Cardiac septum (tissue), 1 donor: ENCODE data around the gene GLIS1. TPM values are rescaled to one million over a fixed set of nuclear protein-coding genes. Genes with fewer than 3 reads are reported as not detected.
"Not testable (repeated sequence)": the region's sequence is repeated elsewhere in the genome, so short reads cannot be mapped to it uniquely, and the experiment has no call there.

Experiments
- DNase-seq: peaks from one replicate; pipeline ENCODE4 v3.0.0-alpha.2; 2020; ENCODE audit warnings: low spot score
- intact Hi-C: fragments of 100-400 bp; cut with DNase I; formaldehyde crosslinking; loops from one replicate; pipeline ENCODE4 v1.14.0; 2022
- total RNA-seq: library from RNA; stranded (reverse); fragmentation: NEBNext Ultra II Directional; extraction: Animal tissue kit (Norgen Biotek cat#: 25700); gene quantifications from one replicate; pipeline ENCODE4 v1.2.1, GENCODE V29; 2021
- donor health status: DM: no; HTN: no; CAD: no.

The GLIS1 gene
- total RNA-seq, 1 donor from 2014 or later: 0.30 TPM

DNA sequence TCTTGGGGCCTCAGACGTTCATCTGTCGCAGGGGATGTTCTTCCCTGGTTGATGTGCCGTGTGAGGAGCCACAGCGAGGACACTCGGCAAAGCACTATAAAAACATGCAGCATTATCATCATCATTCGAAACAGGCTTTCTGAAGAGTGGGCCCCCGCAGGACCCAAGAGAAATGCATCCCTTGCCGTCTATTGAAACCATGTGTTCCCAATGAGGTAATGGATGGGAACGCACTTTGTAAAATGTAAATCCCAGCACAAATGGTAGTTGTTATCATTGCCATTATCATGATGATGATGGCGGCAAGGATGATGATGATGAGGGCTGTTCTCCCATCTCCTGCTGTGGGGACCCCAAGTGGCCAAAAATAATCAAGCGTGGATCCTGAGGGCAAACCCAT is 76.8 kb downstream of the GLIS1 start:
- no peak for DNase-seq
- intact Hi-C loops: no loop called here

DNA sequence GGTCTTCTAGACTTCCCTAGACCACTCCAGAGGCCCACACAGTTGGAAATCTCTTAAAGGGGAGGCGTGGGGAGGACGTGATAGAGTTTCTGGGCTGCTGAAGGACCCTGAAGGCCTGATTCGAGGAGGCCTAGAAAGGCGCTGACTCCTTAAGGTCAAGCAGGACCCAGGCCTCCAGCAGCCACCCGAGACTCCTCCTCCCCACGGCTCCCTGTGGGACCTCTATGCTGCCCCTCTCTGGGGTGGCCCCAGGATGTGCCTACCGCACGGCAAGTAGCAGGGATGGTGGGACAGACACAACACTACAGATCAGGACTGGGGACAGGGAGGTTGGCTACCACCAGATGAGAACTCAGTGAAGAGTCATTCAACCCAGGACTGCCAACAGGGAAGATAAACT is 77.5 kb downstream of the GLIS1 start:
- no peak for DNase-seq
- intact Hi-C loops: no loop called here

DNA sequence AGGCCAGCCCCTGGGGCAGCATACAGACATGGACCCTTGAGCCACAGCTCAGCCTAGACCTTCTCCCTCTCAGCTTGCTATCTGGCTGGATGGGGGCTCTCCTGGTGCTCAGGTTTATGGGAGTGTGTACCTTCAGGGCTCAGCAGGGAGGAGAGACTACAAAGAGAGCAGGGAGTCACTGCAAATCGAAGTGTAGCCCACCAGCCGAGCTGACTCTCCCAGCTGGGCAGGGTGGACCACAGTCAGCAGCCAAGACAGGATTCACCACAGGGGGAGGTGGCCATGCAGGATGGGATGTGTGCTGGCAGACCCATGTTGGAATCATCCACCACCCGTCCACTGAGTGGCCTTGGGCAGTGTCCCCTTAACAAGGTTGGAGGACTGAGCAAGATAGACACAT is 78.3 kb downstream of the GLIS1 start:
- intact Hi-C loops: no loop called here
- peak; percentile 62 for DNase-seq

DNA sequence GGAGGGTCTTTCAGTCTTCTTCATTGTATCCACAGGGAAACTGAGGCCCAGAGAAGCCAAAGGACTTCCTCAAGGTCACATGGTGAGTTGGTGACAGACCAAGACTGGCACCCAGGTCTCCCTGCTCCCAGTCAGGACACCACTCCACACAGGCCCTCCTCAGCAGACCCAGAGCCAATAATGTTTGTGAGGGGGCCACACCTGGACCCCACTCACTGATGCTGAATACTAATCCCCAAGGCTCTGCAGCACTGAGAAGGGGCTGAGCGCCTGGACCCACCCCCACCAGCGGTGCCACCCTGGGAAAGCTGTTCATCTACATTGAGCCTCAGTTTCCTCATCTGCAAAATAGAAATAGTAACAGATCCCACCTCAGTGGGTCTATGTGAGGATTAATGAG is 79.5 kb downstream of the GLIS1 start:
- DNase-seq: no peak
- intact Hi-C loops: no loop called here

DNA sequence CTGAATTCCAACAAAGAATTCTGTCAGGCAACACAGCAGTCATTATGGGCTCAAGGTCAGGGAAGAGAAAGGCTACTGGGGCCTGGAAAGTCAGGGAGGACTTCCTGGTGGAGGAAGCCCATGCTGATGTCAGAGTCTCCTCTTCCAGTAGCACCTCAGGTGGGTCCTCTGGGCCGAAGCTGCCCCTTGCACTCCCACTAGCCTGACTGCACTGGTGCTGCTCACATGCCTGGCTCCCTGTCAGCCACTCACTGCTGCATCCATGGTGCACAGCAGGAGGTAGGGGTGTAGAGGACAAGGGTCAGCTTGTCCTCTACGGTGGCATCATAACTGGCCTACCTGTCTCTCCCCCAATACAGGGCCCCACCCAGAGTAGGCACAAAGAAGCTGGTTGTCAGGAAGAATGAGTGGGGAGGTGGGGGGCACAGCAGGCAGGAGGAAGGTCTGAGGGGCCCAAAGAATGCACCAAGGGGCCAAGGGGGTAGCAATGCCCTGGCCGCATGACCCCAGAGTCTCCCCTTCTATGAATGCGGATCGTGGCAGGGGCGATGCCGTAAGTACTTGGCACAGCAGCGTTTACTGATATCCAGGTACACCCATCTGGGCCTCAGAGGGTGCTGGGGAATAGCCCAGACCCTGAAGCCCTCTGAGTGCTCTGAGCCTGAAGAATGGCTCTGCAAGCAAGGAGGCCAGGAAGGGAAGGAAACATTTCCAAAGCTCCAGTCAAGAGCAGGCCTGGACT is 80.3 kb downstream of the GLIS1 start:
- DNase-seq: peak; percentile 44
- intact Hi-C loops: no loop called here

DNA sequence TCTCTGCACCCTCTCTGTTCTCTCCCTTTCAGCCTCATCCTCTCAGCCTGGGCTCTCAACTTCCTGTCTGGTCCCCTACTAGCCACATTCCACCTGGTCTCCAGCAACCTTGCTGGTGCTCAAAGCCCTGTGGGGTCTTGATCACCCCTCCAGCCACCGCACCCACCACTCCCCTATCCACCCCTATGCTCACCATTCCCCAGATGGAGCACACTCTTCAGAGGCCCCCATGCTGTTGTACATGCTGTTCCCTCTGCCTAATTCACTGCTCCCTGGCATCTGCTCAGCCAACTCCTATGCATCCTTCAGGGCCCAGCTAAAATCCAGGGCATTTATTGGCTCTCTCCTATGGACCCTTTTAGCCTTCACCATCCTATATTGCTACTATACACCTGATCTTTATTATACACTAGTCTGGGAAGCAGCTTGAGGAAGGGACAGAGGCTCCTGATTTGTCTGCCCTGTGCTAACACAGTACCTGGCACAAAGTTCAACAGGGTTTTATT is 81.0 kb downstream of the GLIS1 start:
- intact Hi-C loops: no loop called here

DNA sequence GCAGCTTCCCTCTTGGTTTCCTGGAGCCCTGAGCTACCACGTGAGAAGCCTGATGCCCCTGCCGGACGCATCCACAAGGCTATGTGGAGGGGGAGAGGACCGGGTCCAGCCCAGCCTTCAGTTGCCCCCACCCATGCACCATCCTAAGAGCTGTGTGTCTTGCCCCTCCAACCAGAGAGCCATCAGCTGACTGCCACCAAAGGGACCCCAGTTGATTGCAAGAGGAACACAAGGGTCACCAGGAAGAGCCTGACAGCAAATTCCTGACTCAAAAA is 81.5 kb downstream of the GLIS1 start:
- DNase-seq: peak; percentile 17
- intact Hi-C loops: no loop called here

More for the DNA sequence above, 81.0 kb downstream of the GLIS1 start:
- DNase-seq: peak; percentile 39

DNA sequence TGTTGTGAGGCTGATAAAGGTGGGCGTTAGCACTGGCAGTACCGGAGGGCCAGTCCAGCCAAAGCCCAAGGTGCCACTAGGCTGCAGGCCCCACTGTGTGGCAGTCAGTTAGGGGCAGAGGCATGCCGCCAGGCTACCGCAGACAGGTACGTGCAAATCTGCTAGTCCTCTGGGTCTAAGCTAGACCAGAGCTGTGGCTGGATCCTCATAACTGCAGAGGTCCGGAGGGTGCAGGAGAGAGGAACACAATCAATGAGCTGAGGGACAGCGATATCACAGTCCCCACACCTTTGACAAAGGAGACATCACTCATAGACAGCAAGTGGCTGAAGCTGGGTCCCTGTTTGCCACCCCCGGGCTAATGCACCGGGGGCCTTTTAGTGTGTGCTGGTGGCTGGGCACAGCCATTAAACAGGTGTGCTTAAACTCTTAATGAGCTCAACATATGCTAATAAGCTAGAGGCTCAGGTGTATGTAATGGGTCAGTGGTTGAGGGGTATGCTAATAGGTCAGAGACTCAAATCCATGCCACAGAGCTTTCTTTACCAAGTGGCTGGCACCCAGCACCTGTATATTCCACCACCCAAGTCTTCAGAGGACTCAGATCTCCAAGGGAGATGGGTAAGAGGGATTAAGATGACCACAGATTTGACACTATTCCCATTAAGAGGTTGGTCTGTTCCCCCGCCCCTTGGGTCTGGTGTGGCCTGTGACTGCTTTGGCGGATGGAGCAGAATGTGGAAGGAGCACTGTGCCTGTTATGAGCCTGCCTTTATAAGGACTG is 82.0 kb downstream of the GLIS1 start:
- intact Hi-C loops: no loop called here
- peak; percentile 53 for DNase-seq

DNA sequence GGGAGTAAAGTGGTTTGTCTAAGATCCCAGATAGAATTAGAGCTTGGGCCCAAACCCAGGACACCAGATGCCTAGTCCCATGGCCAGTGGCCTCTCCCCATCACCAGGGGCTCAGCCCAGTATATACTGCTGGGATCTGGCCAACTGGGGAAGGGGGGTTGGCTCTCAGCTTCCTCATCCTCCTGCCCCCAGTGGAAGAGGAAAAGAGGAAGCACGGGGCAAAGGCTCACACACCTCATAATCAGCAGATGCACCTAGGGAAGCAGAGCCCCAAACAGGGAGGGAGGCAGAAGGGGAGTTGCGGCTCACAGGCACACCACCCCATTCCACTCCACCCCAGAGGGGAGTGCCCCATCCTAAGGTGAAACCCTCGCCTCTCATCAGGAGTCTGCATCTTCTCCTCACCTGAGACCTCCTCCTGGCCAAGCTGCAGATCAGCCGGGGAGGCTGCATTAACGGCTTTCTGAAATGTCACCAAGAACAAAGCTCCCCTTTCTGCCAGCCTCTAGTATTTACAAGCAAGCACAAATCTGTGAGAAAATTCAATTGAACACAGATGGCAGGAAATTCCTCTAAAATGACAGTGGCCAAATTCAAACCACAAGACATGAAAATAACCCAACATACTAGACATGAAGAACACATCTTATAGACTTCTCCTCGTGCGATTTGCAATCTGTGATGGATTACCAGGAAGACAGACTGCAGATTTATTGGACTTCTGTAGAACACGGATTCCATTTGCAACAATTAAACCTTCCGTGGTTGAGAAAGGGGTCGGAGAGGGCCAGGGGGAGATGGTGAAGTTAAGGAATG is 82.8 kb downstream of the GLIS1 start:
- peak; percentile 62 for DNase-seq
- intact Hi-C loops: no loop called here

DNA sequence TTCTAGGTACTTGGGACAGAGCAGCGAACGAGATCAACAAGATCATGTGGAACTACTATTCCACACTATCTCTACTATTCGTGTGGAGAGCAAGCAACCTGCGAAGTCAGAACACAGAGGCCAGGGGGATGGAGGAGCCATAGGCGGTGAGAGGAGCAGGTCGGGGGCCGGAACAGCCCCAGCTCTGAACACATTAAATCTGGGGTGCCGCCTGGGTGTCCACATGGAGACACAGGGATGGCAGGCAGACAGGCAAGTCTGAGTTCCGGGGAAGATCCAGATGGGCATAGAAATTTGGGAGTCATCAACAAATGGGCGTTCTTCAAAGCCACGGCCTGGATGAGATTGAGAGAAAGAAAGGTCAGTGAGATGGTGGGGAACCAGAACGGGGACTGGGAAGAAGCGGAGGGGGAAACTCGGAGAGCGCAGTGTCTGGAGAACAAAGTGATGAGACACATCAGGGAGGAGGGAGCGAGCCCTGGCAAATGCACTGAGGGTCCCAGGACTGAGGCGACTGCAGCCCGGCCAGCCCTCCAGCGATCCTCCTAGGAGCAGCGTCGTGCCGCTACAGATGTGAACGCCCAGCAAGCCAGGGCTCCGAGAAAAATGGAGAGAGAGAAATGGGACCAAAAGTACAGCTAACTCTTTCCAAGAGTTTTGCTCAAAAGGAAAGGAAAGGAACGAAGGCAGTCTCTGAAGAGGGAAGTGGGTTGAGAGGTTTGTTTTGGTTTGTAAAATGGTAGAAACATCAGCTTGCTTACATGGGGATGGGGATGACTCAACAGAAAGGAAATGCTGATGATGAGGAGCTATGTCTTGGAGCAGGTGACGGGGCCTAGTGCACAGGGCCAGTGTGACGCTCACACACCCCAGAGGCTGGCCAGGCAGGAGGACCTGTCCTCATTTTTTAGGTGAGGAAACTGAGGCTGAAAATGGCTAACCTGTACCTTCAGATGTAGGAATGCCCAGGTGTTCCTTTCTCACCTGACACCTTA is 84.5 kb downstream of the GLIS1 start:
- intact Hi-C loops: no loop called here
- peak; percentile 53 for DNase-seq

DNA sequence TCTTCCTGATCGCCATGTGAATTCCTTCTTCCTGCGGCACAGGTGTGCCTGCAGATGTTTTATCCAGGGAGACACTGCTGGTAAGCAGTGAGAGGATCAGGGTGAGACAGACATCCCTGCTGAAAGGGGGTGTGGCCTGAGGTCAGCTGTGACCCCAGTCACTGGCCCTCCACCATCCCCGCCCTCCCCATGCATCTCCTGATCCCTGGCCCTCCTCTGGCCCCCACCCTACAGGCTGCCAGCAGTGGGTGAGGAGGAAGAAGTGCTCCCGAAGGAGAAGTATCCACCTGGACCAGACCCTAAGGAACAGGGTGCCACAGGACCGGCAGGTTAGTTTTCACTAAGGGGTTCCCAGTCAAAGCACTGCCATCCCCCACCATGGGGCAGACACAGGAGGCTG is 85.3 kb downstream of the GLIS1 start:
- DNase-seq: peak; percentile 60
- intact Hi-C loops: no loop called here

DNA sequence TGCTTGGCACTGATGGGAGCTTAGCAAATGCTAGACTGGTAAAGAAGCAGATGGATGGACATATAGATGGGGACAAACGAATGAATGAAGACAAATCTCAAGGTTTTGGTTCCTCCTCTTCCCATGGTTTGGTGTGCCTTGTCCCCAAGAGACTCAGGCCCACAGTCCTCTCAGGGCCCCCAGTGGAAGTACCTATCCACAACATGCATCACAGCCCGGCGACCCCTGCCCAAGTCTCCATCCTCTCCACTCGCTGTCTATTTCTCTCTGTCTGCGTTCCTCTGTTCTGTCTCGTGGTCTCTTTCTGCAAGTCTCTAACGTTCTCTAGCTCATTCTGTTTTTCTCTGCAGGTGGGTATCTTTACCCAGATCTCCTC is 85.8 kb downstream of the GLIS1 start:
- DNase-seq: peak; percentile 61
- intact Hi-C loops: no loop called here

DNA sequence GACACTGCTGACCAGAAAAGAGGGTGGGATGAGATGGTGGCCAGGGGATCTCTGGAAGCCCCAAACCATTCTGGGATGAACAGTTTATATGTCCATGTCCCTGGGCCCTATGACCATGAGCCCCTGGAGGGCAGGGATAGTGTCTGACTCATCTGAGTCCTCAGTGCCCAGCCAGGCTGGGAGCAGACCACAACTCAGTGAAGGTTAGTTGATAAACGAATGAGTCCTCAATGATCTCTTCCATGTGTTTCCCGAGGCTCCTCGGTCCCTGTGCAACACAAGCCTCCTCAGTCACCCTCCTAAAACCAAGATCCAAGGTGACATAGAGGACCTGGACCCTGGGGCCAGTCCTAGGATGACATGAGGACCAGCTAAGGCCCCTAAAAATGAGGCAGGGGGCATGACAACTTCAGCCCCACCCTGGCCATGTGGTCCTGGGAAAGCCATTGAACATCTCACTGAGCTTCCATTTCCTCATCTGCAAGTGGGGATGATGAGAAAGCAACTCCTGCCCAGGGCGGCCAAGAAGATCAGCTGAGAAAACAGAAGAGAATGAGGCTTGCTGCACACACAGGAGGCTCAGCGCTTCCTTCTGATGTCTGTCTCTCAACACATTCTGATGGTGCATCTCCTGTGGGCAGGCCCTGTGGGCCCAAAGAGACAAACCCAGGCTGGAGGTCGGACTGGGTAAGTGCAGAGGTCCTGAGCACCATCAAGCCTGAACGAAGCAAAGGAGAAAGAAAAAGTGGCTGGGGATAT is 86.3 kb downstream of the GLIS1 start:
- DNase-seq: peak; percentile 63
- intact Hi-C loops: no loop called here

DNA sequence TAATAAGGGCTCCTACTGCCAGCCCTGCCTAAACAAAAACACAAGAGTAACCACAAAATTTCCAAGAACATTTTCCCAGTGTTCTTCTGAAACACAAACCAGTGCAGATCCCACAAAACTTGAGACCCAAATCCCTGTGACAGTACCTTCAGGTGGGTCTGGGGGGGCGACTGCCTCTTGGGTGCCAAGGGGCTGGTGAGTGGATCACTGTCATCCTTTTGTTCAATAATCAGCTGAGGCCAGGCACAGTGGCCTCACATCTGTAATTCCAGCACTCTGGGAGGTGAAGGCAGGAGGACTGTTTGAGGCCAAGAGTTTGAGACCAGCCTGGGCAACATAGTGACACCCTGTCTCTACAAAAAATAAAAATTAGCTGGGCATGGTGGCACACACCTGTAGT is 87.6 kb downstream of the GLIS1 start:
- peak; percentile 51 for DNase-seq
- intact Hi-C loops: no loop called here

DNA sequence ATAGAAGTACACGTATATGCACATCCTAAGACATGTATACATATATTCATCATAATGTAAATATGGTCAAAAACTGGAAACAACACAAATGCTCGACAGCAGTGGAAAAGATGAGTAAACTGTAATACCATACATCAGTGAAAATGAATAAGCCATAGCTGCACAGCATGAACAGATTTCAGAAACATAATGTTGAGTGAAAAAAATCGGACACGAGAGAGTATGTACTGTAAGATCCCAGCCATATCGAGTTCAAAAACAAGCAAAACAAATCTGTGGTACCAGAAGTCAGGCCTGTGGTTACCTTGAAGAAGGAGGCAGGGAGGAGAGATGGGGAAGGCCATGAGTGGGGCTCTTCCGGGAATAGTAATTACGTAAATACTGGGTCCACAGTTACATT is 90.4 kb downstream of the GLIS1 start:
- no peak for DNase-seq
- intact Hi-C loops: no loop called here

DNA sequence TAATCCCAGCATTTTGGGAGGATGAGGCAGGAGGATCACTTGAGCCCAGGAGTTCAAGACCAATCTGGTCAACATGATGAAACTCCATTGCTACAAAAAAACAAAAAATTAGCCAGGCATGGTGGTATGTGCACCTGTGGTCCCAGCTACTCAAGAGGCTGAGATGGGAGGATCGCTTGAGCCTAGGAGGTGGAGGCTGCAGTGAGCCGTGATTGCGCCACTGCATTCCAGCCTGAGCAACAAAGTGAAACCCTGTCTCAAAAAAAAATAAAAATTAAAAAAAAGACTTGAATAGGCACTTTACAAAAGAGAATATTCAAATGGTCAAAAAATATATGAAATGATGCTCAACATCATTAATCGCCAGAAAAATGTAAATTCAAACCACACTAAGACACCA is 91.0 kb downstream of the GLIS1 start:
- intact Hi-C loops, DNase-seq: not testable (repeated sequence)

DNA sequence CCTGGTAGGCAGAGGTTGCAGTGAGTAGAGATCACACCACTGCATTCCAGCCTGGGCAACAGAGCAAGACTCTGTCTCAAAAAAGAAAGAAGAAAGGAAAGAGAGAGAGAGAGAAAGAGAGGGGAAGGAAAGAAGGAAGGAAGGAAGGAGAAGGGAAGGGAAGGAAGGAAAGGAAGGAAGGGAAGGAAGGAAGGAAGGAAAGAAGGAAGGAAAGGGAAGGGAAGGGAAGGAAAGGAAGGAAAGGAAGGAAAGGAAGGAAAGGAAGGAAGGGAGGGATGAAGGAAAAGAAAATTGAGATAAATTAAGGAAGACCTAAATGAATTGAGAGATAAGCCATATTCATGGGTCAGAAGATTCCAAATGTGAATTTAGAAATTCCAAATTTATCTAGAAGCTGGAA is 92.2 kb downstream of the GLIS1 start:
- no peak for DNase-seq
- intact Hi-C loops: no loop called here

DNA sequence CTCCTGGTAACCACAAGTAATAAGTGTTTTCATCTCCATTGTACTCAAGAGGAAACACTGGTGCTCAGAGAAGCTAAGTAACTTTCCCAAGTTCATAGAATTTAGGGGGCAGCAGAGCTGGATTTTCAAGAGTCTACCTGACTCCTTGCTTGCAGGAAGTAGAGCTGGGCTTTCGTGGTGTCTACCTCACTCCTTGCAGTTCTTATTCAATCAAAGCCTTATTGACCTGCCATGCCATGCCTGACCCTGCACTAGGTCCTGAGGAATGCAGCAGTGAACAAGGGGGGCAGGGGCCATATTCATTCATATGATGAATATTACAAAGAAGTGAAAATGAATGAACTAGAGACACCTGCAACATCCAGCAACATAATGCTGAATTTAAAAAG is 93.3 kb downstream of the GLIS1 start:
- intact Hi-C loops: no loop called here
- no peak for DNase-seq
